Neural cell (in vitro differentiated cells): ENCODE results near the gene ANKRD26.

Experiments
- EP300 ChIP-seq: fragments of 450-650 bp; conservative IDR thresholded peaks from 2 replicates; pipeline ENCODE4 v1.6.1; 2014; ENCODE audit warnings: antibody characterized with exemption, mild to moderate bottlenecking, moderate library complexity; ENCODE audit not compliant: poor library complexity, severe bottlenecking
- EZH2 ChIP-seq: fragments of 200-600, 300-800 bp; shearing (Covaris generic), sonication (generic); IDR thresholded peaks from 2 replicates; pipeline ENCODE4 v1.6.1; 2014; ENCODE audit warnings: antibody characterized with exemption, low read length, borderline replicate concordance, mild to moderate bottlenecking; ENCODE audit not compliant: insufficient read depth, poor library complexity, severe bottlenecking
- MXI1 ChIP-seq: fragments of 450-650 bp; conservative IDR thresholded peaks from 2 replicates; pipeline ENCODE4 v1.6.1; 2014; ENCODE audit warnings: antibody characterized with exemption, mild to moderate bottlenecking; ENCODE audit not compliant: poor library complexity, severe bottlenecking
- POLR2AphosphoS5 ChIP-seq: IDR thresholded peaks from 2 replicates; pipeline ENCODE4 v1.6.1; 2012
- RAD21 ChIP-seq: fragments of 450-650 bp; conservative IDR thresholded peaks from 2 replicates; pipeline ENCODE4 v1.6.1; 2014; ENCODE audit warnings: antibody characterized with exemption, mild to moderate bottlenecking, moderate library complexity
- SMC3 ChIP-seq: fragments of 450-650 bp; conservative IDR thresholded peaks from 2 replicates; pipeline ENCODE4 v1.6.1; 2014; ENCODE audit warnings: antibody characterized with exemption, mild to moderate bottlenecking, moderate library complexity; ENCODE audit not compliant: poor library complexity
- TAF1 ChIP-seq: IDR thresholded peaks from 2 replicates; pipeline ENCODE4 v1.6.1; 2012; ENCODE audit warnings: low read depth
- TF ChIP-seq, protein P1 (sequence below): fragments of 450-650 bp; IDR thresholded peaks from 2 replicates; pipeline ENCODE4 v1.5.1; 2014; ENCODE audit warnings: antibody characterized with exemption, mild to moderate bottlenecking, moderate library complexity; ENCODE audit not compliant: poor library complexity, severe bottlenecking
- TF ChIP-seq, protein P2 (sequence below): IDR thresholded peaks from 2 replicates; pipeline ENCODE4 v1.6.1; 2012; ENCODE audit warnings: borderline replicate concordance

DNA sequence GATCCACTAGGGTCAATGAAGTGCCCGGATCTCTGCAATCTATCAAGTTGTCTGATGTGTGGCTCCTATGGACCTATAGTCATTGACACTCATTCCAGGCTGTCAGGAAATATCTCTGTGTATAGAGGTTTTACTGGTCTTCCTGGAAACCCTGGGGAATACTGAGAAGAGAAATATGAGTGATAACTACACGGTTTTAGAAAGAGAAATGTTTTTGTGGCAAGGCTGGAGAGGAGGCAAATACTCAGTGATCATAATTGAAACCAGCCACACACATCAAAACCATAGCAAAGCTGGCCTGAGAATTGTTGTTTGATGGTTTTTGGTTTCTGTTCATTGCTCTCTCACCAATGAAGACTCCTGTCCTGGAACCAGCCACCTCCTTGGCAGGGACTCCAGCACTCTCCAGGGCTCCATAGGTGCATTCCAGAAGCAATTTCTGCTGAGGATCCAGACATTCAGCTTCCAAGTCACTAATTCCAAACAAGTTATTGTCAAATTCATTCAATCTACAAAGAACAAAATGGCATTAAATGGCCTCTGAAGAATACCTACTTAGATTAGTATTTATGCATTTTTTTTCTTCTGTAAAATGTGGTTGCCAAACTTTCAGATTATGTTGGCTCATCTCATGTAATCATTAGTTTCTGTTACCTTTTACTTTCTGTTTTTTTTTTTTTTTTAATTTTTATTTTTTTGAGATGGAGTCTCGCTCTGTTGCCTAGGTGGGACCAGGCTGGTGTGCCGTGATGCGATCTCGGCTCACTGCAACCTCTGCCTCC, 131.0 kb downstream of the ANKRD26 start:
- TF ChIP-seq, protein P1, sequence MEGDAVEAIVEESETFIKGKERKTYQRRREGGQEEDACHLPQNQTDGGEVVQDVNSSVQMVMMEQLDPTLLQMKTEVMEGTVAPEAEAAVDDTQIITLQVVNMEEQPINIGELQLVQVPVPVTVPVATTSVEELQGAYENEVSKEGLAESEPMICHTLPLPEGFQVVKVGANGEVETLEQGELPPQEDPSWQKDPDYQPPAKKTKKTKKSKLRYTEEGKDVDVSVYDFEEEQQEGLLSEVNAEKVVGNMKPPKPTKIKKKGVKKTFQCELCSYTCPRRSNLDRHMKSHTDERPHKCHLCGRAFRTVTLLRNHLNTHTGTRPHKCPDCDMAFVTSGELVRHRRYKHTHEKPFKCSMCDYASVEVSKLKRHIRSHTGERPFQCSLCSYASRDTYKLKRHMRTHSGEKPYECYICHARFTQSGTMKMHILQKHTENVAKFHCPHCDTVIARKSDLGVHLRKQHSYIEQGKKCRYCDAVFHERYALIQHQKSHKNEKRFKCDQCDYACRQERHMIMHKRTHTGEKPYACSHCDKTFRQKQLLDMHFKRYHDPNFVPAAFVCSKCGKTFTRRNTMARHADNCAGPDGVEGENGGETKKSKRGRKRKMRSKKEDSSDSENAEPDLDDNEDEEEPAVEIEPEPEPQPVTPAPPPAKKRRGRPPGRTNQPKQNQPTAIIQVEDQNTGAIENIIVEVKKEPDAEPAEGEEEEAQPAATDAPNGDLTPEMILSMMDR: no peak
- TF ChIP-seq TAF1: no peak
- TF ChIP-seq EZH2: no peak
- TF ChIP-seq, protein P2, sequence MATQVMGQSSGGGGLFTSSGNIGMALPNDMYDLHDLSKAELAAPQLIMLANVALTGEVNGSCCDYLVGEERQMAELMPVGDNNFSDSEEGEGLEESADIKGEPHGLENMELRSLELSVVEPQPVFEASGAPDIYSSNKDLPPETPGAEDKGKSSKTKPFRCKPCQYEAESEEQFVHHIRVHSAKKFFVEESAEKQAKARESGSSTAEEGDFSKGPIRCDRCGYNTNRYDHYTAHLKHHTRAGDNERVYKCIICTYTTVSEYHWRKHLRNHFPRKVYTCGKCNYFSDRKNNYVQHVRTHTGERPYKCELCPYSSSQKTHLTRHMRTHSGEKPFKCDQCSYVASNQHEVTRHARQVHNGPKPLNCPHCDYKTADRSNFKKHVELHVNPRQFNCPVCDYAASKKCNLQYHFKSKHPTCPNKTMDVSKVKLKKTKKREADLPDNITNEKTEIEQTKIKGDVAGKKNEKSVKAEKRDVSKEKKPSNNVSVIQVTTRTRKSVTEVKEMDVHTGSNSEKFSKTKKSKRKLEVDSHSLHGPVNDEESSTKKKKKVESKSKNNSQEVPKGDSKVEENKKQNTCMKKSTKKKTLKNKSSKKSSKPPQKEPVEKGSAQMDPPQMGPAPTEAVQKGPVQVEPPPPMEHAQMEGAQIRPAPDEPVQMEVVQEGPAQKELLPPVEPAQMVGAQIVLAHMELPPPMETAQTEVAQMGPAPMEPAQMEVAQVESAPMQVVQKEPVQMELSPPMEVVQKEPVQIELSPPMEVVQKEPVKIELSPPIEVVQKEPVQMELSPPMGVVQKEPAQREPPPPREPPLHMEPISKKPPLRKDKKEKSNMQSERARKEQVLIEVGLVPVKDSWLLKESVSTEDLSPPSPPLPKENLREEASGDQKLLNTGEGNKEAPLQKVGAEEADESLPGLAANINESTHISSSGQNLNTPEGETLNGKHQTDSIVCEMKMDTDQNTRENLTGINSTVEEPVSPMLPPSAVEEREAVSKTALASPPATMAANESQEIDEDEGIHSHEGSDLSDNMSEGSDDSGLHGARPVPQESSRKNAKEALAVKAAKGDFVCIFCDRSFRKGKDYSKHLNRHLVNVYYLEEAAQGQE: no peak
- TF ChIP-seq POLR2AphosphoS5: no peak
- TF ChIP-seq EP300: no peak
- TF ChIP-seq MXI1: no peak
- no peak for TF ChIP-seq RAD21
- no peak for TF ChIP-seq SMC3
